K562 treated with DMSO at 1 percent for 4 hours (cell line): Measurements from ENCODE around the gene RIC8A. TPM values are rescaled to one million over a fixed set of nuclear protein-coding genes. Genes with fewer than 3 reads are reported as not detected.

Experiments
- total RNA-seq: library from RNA; unstranded; fragments of 300-600 nt; gene quantifications from 2 replicates; pipeline ENCODE4 v1.2.3, GENCODE V29; 2022; ENCODE audit not compliant: insufficient read depth

The RIC8A gene
- total RNA-seq, result 78.6 and 93.4 TPM in 2 replicates

GRCh38 chr11:207208-207862 is at the start of gene RIC8A, which contains the start of gene BET1L:
RIC8A (plus strand) TSS chr11:207708; CDS start chr11:208855, 1,147 bp downstream.
BET1L (minus strand) TSS chr11:207399; CDS start chr11:207321, 78 bp downstream.

GRCh38 chr11:192674-193128 is 14.8 kb upstream of the RIC8A start, which contains the start of gene SCGB1C1:
SCGB1C1 (plus strand) TSS chr11:193078; CDS start chr11:193100, 22 bp downstream.

GRCh38 chr11:235997-236773 is 28.7 kb downstream of the RIC8A start, which contains the start of gene SIRT3:
SIRT3 (minus strand) TSS chr11:236342; CDS start chr11:236328, 14 bp downstream.

GRCh38 chr11:236774-237767 is 29.6 kb downstream of the RIC8A start, which contains the start of gene PSMD13:
PSMD13 (plus strand) TSS chr11:236976; CDS start chr11:237050, 74 bp downstream.

Other genes starting within 250 kb of the RIC8A start
- gene SCGB1C1, start 14.6 kb upstream of the RIC8A start, total RNA-seq, result not detected in 2 replicates
- gene BET1L, start 309 bp upstream of the RIC8A start, total RNA-seq, result 36.8 and 39.4 TPM in 2 replicates
- 20.7 and 22.5 TPM in 2 replicates for gene SIRT3, start 28.6 kb downstream of the RIC8A start, total RNA-seq
- 164 and 182 TPM in 2 replicates for gene PSMD13, start 29.3 kb downstream of the RIC8A start, total RNA-seq
- gene NLRP6, start 70.7 kb downstream of the RIC8A start, total RNA-seq, result 1.8 and 1.9 TPM in 2 replicates
- 26.9 and 46.3 TPM in 2 replicates for gene PGGHG, start 81.4 kb downstream of the RIC8A start, total RNA-seq
- gene IFITM5, start 91.8 kb downstream of the RIC8A start, total RNA-seq, result not detected in 2 replicates
- gene IFITM2, start 100.1 kb downstream of the RIC8A start, total RNA-seq, result 549 and 600 TPM in 2 replicates
- 779 and 784 TPM in 2 replicates for gene IFITM1, start 106.3 kb downstream of the RIC8A start, total RNA-seq
- 284 and 320 TPM in 2 replicates for gene IFITM3, start 113.2 kb downstream of the RIC8A start, total RNA-seq
- 16.5 and 25.5 TPM in 2 replicates for gene B4GALNT4, start 161.8 kb downstream of the RIC8A start, total RNA-seq
- 59.2 and 64.0 TPM in 2 replicates for gene PKP3, start 186.5 kb downstream of the RIC8A start, total RNA-seq
- gene SIGIRR, start 207.3 kb downstream of the RIC8A start, total RNA-seq, result 136 and 148 TPM in 2 replicates
- 9.7 and 16.7 TPM in 2 replicates for gene ANO9, start 234.3 kb downstream of the RIC8A start, total RNA-seq
- 45.6 and 53.9 TPM in 2 replicates for gene PTDSS2, start 242.6 kb downstream of the RIC8A start, total RNA-seq